Lower leg skin (tissue), 3 donors: ENCODE data around the gene IQCH.

Experiments used
- POLR2A ChIP-seq, 2 donors: fragments of 450-650 bp; IDR thresholded peaks; one replicate each; pipeline ENCODE4 v1.6.1; 2016 to 2017; ENCODE audit warnings: antibody characterized with exemption in 2 of 2, mild to moderate bottlenecking in 1 of 2, moderate library complexity in 1 of 2
- TF ChIP-seq, protein P1 (sequence below), 3 donors: fragments of 450-650 bp; IDR thresholded peaks; one replicate each; pipeline ENCODE4 v1.5.1; 2016; ENCODE audit warnings: antibody characterized with exemption in 3 of 3, mild to moderate bottlenecking in 3 of 3, moderate library complexity in 2 of 3

DNA sequence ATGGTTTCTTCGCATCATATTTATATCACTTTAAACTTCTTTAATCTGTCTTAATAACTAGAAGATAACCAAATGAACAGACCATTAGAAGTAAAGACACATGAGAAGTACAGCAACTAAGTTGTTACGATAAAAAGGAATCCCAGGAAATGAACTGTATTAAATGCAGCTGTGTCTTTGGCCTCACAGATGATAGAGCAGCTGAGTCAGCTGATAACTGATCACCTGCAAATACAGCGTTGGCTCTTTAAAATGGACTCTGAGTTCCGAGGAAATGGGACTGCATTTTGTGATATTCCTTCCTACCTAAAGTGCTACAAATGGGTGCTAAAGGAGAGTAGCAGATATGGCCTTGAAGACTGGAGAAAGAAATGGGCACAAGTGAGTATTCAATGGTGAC is 145.3 kb downstream of the IQCH start:
- TF ChIP-seq, protein P1, sequence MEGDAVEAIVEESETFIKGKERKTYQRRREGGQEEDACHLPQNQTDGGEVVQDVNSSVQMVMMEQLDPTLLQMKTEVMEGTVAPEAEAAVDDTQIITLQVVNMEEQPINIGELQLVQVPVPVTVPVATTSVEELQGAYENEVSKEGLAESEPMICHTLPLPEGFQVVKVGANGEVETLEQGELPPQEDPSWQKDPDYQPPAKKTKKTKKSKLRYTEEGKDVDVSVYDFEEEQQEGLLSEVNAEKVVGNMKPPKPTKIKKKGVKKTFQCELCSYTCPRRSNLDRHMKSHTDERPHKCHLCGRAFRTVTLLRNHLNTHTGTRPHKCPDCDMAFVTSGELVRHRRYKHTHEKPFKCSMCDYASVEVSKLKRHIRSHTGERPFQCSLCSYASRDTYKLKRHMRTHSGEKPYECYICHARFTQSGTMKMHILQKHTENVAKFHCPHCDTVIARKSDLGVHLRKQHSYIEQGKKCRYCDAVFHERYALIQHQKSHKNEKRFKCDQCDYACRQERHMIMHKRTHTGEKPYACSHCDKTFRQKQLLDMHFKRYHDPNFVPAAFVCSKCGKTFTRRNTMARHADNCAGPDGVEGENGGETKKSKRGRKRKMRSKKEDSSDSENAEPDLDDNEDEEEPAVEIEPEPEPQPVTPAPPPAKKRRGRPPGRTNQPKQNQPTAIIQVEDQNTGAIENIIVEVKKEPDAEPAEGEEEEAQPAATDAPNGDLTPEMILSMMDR (IDR thresholded peaks at IDR 0.05) = no peak
- no peak for TF ChIP-seq POLR2A (IDR thresholded peaks at IDR 0.05)
